ENCODE results near the gene TRIM43. TPM values are rescaled to one million over a fixed set of nuclear protein-coding genes. Genes with fewer than 3 reads are reported as not detected.
"Not testable (repeated sequence)": the region's sequence is repeated elsewhere in the genome, so short reads cannot be mapped to it uniquely, and the experiment has no call there.

The TRIM43 gene
- not detected for total RNA-seq
- polyA plus RNA-seq = not detected
- long read RNA-seq, donor 1 = 0 reads
- long read RNA-seq, donor 2 = 0 reads

DNA sequence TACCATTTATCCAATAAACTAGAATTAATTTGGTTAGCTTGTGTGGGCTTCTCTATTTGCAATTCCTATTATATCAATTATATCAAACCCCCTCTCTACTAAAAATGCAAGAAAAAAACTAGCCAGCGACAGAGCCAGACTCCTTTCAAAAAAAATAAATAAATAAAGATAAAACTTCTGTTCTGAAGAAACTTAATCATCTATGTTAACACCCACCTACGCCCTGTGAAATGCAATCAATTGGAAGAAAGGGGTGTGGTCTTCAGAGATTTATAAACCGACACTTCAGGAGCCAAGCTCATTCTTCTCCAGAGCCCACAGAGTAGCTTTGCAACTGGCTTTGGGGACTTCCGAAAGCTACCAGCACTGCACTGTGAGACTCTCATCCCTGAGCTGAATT lies at the start of gene TRIM43:
TSS of gene TRIM43 (plus strand) at position 301 of the 400 bp plus-strand sequence. CDS start 2,023 bp downstream, outside the sequence.
- 94% methylated on average over 1 of the region's 4 CpGs; no CpG with 5 or more reads in 1 of the 2 donors for WGBS, 2 donors
- H3K9me3 ChIP-seq (ENCODE audit: control insufficient read depth, low read length); H3K36me3 ChIP-seq (ENCODE audit: control insufficient read depth in 1 of 2, insufficient read depth in 2 of 2, low read length in 1 of 2); H3K27ac ChIP-seq (ENCODE audit: low read depth in 1 of 2, low read length in 2 of 2); H3K4me3 ChIP-seq (ENCODE audit: low read length in 2 of 2); H3K27me3 ChIP-seq (ENCODE audit: control insufficient read depth in 1 of 2, insufficient read depth in 2 of 2, low read length in 1 of 2); DNase-seq; ATAC-seq (ENCODE audit: low FRiP score); H3K4me1 ChIP-seq (ENCODE audit: control insufficient read depth in 1 of 2, insufficient read depth in 2 of 2, low read length in 2 of 2); intact Hi-C loops (cut with DNase I): not testable (repeated sequence)

DNA sequence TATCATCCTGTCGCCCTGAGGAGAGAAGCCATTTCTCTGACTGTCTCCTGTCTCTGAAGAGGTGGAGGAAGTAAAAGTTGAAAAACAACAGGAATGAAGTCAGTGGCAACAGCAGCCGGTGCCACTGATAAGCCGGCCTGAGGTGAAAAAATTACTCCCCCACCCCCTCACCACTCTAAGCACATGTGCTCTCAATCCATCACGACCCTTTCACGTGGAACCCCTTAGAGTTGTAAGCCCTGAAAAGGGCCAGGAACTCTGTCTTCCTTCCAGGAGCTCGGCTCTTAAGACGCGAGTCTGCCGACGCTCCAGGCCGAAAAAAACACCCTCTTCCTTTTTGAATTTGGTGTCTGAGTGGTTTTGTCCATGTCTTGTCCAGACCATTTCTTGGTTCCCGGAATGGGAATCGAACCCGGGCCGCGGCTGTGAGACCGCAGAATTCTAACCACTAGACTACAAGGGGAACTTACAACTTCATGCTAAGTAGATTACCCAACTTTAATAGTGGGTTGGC lies 40.7 kb upstream of the TRIM43 start:
- WGBS, 2 donors = 75 to 77% methylated on average over 17 of the region's 17 CpGs
- Histone ChIP-seq H3K36me3 (ENCODE audit: control insufficient read depth in 1 of 2, insufficient read depth in 2 of 2, low read length in 1 of 2) (no peaks in the 10 kb centered on the region), H3K9me3 (ENCODE audit: control insufficient read depth, low read length) (no peaks in the 10 kb centered on the region), H3K4me1 (ENCODE audit: control insufficient read depth in 1 of 2, insufficient read depth in 2 of 2, low read length in 2 of 2) (no peaks in the 10 kb centered on the region), H3K27ac (ENCODE audit: low read depth in 1 of 2, low read length in 2 of 2) (no peak overlapping the region), H3K4me3 (ENCODE audit: low read length in 2 of 2) (no peak overlapping the region), H3K27me3 (ENCODE audit: control insufficient read depth in 1 of 2, insufficient read depth in 2 of 2, low read length in 1 of 2) (no peaks in the 10 kb centered on the region)
- DNase-seq (no peak), ATAC-seq (ENCODE audit: low FRiP score) (no peak)
- intact Hi-C loops (cut with DNase I) = no loop called here

DNA sequence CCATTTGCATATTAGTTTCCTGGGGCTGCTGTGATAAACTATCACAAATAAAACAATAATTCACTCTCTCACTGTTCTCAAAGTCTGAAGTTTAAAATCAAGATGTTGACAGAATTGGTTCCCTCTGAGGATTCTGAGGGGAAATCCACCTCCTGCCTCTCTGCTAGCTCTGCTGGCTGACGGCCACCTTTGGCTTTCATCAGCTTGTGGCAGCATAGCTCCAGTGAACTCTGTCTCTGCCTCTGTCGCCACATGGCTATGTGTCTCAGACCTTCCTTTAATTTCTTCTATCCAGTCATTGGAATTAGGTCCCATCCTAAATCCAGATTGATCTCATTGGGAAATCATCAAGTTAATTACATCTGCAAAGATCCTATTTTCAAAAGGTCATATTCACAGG lies 38.9 kb upstream of the TRIM43 start:
- Histone ChIP-seq H3K27me3 (ENCODE audit: control insufficient read depth in 1 of 2, insufficient read depth in 2 of 2, low read length in 1 of 2) (no peaks in the 10 kb centered on the region), H3K4me3 (ENCODE audit: low read length in 2 of 2) (no peak overlapping the region), H3K9me3 (ENCODE audit: control insufficient read depth, low read length) (no peaks in the 10 kb centered on the region), H3K4me1 (ENCODE audit: control insufficient read depth in 1 of 2, insufficient read depth in 2 of 2, low read length in 2 of 2) (no peaks in the 10 kb centered on the region), H3K27ac (ENCODE audit: low read depth in 1 of 2, low read length in 2 of 2) (no peak overlapping the region), H3K36me3 (ENCODE audit: control insufficient read depth in 1 of 2, insufficient read depth in 2 of 2, low read length in 1 of 2) (no peaks in the 10 kb centered on the region)
- DNase-seq = no peak
- no peak for ATAC-seq (ENCODE audit: low FRiP score)
- 9 to 25% methylated on average over 2 of the region's 2 CpGs for WGBS, 2 donors
- intact Hi-C loops (cut with DNase I) = no loop called here

DNA sequence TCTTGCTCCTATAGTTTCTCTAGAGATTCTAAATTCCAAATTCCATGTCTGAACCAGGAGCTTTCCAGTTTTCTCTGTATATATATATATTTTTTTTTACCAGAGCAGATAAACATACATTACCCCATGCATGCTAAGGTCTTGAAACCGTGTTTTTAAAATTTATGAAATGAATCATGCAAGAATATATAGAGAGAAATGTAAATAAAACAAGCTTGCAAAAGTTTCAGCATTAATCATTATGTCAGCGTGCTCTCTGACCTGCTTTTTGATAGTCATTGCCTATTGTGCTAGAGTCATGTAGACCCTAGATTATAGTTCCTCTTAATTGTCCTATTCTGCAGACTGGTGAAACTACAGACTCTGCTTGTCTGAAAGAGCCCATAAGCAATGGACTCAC lies 22.6 kb upstream of the TRIM43 start:
- Histone ChIP-seq H3K9me3 (ENCODE audit: control insufficient read depth, low read length) (peaks cover 1% of the 10 kb centered on the region), H3K27ac (ENCODE audit: low read depth in 1 of 2, low read length in 2 of 2) (no peak overlapping the region), H3K36me3 (ENCODE audit: control insufficient read depth in 1 of 2, insufficient read depth in 2 of 2, low read length in 1 of 2) (no peaks in the 10 kb centered on the region), H3K27me3 (ENCODE audit: control insufficient read depth in 1 of 2, insufficient read depth in 2 of 2, low read length in 1 of 2) (no peaks in the 10 kb centered on the region), H3K4me1 (ENCODE audit: control insufficient read depth in 1 of 2, insufficient read depth in 2 of 2, low read length in 2 of 2) (no peaks in the 10 kb centered on the region), H3K4me3 (ENCODE audit: low read length in 2 of 2) (no peak overlapping the region)
- ATAC-seq (ENCODE audit: low FRiP score) (no peak), DNase-seq (no peak)
- WGBS, 2 donors = 35 to 40% methylated on average over 2 of the region's 2 CpGs
- intact Hi-C loops (cut with DNase I) = no loop called here

DNA sequence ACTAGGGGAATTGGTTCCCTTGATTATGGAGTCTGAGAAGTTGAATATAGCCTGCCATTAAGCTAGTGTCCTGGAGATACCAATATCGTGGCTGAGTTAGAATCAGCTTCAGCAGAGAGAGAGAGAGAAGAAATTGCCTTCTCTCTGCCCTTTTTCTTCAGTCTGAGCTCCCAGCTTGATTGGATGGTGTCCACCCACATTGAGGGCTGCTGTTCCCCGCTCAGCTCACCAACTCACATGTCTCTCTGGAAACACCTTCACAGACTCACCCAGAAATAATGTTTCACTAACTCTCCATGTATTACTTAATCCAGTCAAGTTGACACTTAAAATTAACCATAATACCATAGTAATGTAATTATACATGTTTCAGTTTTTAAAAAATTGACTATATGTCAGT lies 17.9 kb upstream of the TRIM43 start:
- Histone ChIP-seq H3K4me3 (ENCODE audit: low read length in 2 of 2) (no peak overlapping the region), H3K36me3 (ENCODE audit: control insufficient read depth in 1 of 2, insufficient read depth in 2 of 2, low read length in 1 of 2) (no peaks in the 10 kb centered on the region), H3K27ac (ENCODE audit: low read depth in 1 of 2, low read length in 2 of 2) (no peak overlapping the region), H3K9me3 (ENCODE audit: control insufficient read depth, low read length) (peaks cover 1% of the 10 kb centered on the region), H3K27me3 (ENCODE audit: control insufficient read depth in 1 of 2, insufficient read depth in 2 of 2, low read length in 1 of 2) (no peaks in the 10 kb centered on the region), H3K4me1 (ENCODE audit: control insufficient read depth in 1 of 2, insufficient read depth in 2 of 2, low read length in 2 of 2) (no peaks in the 10 kb centered on the region)
- DNase-seq = no peak
- WGBS, 2 donors = 64 to 69% methylated on average over 2 of the region's 2 CpGs
- ATAC-seq (ENCODE audit: low FRiP score) = no peak
- intact Hi-C loops (cut with DNase I) = no loop called here

DNA sequence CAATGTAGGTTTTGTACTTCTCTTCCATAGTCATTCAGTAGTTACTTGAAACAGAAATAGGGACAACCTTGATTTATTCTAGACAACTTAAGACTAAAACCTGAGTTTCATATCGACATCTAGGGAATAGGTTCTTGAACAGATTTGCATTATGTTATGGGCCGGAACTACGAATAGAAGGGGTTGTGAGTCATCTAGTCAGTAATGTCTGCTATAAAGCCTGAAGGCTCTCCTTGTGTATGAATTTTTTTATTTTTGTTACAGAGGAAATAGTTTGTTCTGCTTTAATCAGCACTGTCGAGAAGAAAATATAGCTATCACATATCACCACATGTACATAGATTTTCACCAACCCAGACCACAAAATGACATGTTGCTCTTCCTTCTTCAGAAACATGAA lies 17.3 kb upstream of the TRIM43 start:
- no peaks in the 10 kb centered on the region for H3K4me1 ChIP-seq (ENCODE audit: control insufficient read depth in 1 of 2, insufficient read depth in 2 of 2, low read length in 2 of 2)
- intact Hi-C loops (cut with DNase I) = no loop called here
- 72 to 78% methylated on average over 4 of the region's 4 CpGs for WGBS, 2 donors
- no peak overlapping the region for H3K27ac ChIP-seq (ENCODE audit: low read depth in 1 of 2, low read length in 2 of 2)
- H3K27me3 ChIP-seq (ENCODE audit: control insufficient read depth in 1 of 2, insufficient read depth in 2 of 2, low read length in 1 of 2) = no peaks in the 10 kb centered on the region
- DNase-seq (no peak), ATAC-seq (ENCODE audit: low FRiP score) (no peak)
- H3K9me3 ChIP-seq (ENCODE audit: control insufficient read depth, low read length) = peaks cover 1% of the 10 kb centered on the region
- no peaks in the 10 kb centered on the region for H3K36me3 ChIP-seq (ENCODE audit: control insufficient read depth in 1 of 2, insufficient read depth in 2 of 2, low read length in 1 of 2)
- no peak overlapping the region for H3K4me3 ChIP-seq (ENCODE audit: low read length in 2 of 2)

DNA sequence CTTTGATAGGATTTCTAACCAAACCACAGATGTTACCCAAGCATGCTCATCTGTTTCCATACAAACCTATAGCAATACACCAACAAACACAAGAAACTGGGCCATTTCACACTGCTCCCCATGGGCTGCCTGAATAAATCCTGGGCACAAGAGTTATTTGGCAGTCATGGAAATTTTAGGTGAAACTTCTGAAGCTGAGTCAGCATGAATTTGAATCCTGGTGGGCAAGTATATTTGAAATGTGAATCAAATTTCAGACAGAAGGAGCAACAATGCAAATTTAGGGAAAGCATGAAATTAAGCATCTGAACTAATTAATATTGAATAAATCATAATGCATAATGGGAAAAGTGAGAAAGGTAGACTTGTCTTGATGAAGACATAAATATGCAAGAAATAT lies 15.9 kb upstream of the TRIM43 start:
- H3K27me3 ChIP-seq (ENCODE audit: control insufficient read depth in 1 of 2, insufficient read depth in 2 of 2, low read length in 1 of 2) = no peaks in the 10 kb centered on the region
- H3K27ac ChIP-seq (ENCODE audit: low read depth in 1 of 2, low read length in 2 of 2) = no peak overlapping the region
- H3K36me3 ChIP-seq (ENCODE audit: control insufficient read depth in 1 of 2, insufficient read depth in 2 of 2, low read length in 1 of 2) = no peaks in the 10 kb centered on the region
- H3K4me1 ChIP-seq (ENCODE audit: control insufficient read depth in 1 of 2, insufficient read depth in 2 of 2, low read length in 2 of 2) = no peaks in the 10 kb centered on the region
- no peak for DNase-seq
- H3K9me3 ChIP-seq (ENCODE audit: control insufficient read depth, low read length) = no peaks in the 10 kb centered on the region
- no peak overlapping the region for H3K4me3 ChIP-seq (ENCODE audit: low read length in 2 of 2)
- intact Hi-C loops (cut with DNase I) = no loop called here
- ATAC-seq (ENCODE audit: low FRiP score) = no peak

DNA sequence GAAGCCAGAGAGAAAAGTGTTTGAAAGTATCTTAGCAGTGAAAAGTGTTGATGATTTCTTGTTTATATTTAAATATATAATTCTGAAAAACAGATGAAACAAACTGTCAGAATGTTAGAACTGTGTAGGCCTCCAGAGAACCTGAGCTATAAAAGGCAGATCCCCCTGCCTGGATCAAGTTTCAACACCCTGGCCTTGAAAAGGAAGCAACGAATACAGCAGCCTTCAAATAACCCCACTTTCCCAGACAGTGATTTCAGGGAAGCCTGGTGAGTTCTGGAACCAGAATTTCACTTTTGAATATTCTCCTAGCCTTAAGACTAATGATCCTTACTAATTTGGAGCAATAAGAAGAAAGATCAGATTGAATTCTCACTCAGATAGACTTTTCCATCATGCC lies 13.3 kb upstream of the TRIM43 start:
- 17 to 36% methylated on average over 1 of the region's 1 CpG for WGBS, 2 donors
- ATAC-seq (ENCODE audit: low FRiP score) (no peak), DNase-seq (no peak)

DNA sequence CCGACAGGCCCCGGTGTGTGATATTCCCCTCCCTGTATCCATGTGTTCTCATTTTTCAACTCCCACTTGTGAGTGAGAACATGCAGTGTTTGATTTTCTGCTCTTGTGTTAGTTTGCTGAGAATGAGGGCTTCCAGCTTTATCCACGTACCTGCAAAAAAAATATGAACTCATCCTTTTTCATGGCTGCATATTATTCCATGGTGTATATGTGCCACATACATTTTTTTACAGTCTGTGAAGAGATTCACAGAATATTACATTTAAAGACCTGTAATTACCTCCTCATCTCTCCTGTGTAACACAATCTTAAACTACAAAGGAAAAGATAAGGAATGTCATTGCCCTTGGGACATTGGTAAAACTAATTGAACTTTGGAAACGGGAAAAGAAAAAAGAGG lies 8.3 kb upstream of the TRIM43 start:
- H3K9me3 ChIP-seq (ENCODE audit: control insufficient read depth, low read length); DNase-seq; H3K4me1 ChIP-seq (ENCODE audit: control insufficient read depth in 1 of 2, insufficient read depth in 2 of 2, low read length in 2 of 2); H3K27ac ChIP-seq (ENCODE audit: low read depth in 1 of 2, low read length in 2 of 2); ATAC-seq (ENCODE audit: low FRiP score); H3K27me3 ChIP-seq (ENCODE audit: control insufficient read depth in 1 of 2, insufficient read depth in 2 of 2, low read length in 1 of 2); H3K36me3 ChIP-seq (ENCODE audit: control insufficient read depth in 1 of 2, insufficient read depth in 2 of 2, low read length in 1 of 2); H3K4me3 ChIP-seq (ENCODE audit: low read length in 2 of 2); intact Hi-C loops (cut with DNase I): not testable (repeated sequence)
- 84 to 90% methylated on average over 4 of the region's 4 CpGs for WGBS, 2 donors

More for the DNA sequence above, 13.3 kb upstream of the TRIM43 start:
- H3K27me3 ChIP-seq (ENCODE audit: control insufficient read depth in 1 of 2, insufficient read depth in 2 of 2, low read length in 1 of 2) = no peaks in the 10 kb centered on the region
- no peak overlapping the region for H3K27ac ChIP-seq (ENCODE audit: low read depth in 1 of 2, low read length in 2 of 2)
- intact Hi-C loops (cut with DNase I) = no loop called here
- H3K9me3 ChIP-seq (ENCODE audit: control insufficient read depth, low read length) = no peaks in the 10 kb centered on the region
- H3K4me1 ChIP-seq (ENCODE audit: control insufficient read depth in 1 of 2, insufficient read depth in 2 of 2, low read length in 2 of 2) = no peaks in the 10 kb centered on the region
- H3K36me3 ChIP-seq (ENCODE audit: control insufficient read depth in 1 of 2, insufficient read depth in 2 of 2, low read length in 1 of 2) = no peaks in the 10 kb centered on the region
- H3K4me3 ChIP-seq (ENCODE audit: low read length in 2 of 2) = no peak overlapping the region

Data from aorta (tissue), 5 donors.